ENCODE data around the gene RIPOR2.
"Not testable (repeated sequence)": the region's sequence is repeated elsewhere in the genome, so short reads cannot be mapped to it uniquely, and the experiment has no call there.

RIPOR2 gene

DNA sequence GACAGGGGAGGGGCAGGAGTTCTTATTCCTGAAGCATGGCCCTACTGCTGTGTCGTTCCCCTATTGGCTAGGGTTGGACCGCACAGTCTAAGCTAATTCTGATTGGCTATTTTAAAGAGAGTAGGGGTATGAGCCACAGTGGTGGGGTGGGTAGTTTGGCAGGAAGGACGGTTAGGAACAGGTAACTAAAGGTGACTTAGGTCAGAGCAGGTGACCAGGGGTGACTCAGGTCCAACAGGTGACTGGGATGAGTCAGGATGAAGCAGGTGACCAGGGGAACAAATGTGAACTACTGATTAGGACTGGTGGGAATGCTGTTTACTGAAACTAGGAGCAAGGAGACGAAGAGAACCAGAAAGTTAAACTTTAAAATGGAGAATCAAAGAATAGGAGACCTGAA is 58.0 kb downstream of the RIPOR2 start:
- DNase-seq (ENCODE audit: low read depth, low spot score), result not testable (repeated sequence)

DNA sequence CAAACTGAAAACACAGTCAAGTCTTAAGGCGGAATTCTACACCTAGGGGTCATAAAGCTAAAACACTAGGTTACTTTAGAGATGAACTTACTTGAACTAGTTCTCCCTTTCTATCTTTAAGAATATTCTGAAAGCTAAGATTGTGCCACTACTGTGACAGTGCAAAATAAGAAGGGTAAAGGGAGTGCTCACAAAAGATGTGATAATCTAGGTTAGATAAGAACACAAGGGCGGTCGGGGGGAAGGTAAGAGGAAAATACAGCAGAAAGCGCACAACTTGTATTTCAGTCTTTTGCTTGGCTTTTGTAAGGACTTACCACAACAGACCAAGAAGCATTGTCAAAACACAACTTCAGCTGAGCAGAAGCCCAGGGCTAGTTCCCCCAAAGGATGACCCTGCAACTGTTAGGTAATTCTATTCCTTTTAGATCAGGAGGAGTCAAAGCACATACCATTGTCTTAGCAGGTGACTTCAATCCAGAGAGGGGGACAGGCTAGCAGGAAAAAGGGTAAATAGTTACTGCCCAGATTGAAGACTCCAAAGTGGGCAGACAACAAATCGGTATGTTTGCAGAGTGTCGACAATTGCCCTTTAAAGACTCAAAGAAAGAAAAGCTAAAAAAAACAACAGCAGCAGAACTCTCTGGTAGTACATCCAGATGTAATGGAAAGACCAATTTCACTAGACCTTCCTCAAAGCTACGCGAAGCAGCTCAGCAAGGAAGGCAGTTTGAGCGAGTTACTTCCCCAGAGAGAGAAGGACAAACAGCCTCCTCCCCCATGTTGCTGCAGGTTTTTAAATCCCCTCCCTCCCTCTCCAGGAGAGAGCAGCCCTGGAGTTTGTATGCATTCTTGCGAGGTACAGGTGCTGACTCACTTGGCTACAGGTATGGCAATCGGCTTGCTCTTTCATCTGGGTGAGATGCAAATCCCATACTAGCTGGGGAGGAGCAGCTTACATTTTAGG is 59.0 kb downstream of the RIPOR2 start:
- DNase-seq (ENCODE audit: low read depth, low spot score), result no peak

- no peak for DNase-seq (ENCODE audit: low read depth, low spot score)
These were observed 60.2 kb downstream of the RIPOR2 start for GRCh38 chr6:24875534-24875901.

GRCh38 chr6:24874776-24875533 is 60.8 kb downstream of the RIPOR2 start:
- no peak for DNase-seq (ENCODE audit: low read depth, low spot score)

- DNase-seq (ENCODE audit: low read depth, low spot score), result no peak
These were observed 61.6 kb downstream of the RIPOR2 start for GRCh38 chr6:24874128-24874527.

DNA sequence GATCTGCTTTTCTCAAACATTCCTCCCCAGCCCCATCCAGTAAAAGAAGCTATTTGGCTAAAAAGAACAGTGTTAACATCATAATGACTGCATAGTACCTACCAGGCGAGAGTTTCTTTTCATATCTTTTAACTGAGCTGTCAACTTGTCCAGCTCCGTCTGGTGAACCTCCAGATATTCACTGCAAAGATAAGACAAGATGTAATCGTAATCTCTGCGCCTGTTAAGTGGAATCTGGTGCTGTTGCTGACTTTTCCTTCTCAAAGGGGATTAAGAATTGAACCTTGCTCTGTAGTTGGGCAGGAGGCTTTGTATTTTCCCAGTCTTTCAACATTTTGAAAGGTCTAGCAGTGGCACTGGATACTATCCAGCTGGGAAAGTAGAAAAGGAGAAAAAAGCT is 63.0 kb downstream of the RIPOR2 start:
- DNase-seq (ENCODE audit: low read depth, low spot score), result no peak

- no peak for DNase-seq (ENCODE audit: low read depth, low spot score)
These were observed 67.0 kb downstream of the RIPOR2 start for GRCh38 chr6:24868765-24869164.

DNA sequence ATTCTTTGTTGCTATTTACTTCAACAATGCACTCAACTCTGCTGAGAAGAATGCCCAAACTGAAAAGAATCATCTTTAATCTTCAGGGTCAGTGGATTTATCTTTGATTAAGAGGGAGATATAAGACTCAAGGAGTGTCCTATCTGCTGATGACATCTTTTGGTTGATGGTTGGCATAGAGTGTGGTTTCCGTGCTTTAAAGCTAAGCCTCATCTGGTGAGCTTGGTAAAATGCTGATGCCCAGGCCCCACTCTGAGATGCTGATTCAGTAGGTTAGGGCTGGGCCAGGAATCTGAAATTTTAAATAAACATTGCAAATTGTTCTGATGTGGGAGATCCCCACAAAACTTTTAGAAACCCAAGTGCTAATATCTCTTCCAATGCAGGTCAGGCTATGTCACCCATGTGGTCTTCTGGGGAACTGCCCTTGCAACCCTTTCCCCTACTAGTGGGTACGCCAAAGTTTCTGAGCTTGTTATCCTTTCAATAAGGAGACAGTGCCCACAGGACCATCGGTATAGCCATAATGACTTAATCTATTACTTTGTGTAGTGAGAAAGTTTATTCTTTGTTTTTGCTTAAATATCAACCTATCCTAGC is 68.6 kb downstream of the RIPOR2 start:
- no peak for DNase-seq (ENCODE audit: low read depth, low spot score)

DNA sequence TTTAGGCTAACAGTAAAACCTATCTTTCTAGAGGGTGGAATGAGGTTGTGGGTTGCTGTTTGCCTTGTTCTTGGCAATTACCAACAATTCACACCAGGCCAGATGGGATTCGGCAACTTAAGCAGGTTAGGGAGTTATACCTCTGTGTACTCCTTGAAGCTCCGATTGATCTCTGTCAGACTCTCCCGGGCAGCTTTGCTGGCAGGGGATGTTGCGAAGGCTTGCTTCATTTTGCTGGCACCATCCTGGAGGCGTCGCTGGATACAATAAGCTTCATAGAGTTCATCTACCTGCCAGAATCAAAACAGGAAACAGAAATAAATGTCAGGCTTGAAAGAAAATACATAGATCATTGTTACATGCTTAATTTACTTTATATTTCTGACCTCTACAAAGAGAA is 70.6 kb downstream of the RIPOR2 start:
- no peak for DNase-seq (ENCODE audit: low read depth, low spot score)

DNA sequence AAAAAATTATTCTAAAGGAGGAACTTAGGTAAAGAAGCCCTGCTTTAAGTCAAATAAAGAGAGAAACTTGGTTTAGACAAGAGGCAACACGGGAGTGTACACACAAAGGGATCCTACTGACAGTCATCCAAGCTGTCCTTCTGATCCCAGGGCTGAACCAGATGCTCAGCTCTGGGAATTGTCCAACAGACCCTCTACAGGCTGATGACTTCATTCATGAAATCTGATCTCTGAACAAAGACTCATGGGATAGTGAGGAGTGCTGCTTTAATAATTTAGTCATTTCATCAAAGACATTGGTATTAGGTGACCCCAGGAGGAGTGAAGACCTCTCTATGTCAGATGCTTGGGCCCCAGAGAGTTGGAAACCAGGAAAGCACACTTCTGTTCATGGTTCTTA is 71.4 kb downstream of the RIPOR2 start:
- DNase-seq (ENCODE audit: low read depth, low spot score), result peak; percentile 17

DNA sequence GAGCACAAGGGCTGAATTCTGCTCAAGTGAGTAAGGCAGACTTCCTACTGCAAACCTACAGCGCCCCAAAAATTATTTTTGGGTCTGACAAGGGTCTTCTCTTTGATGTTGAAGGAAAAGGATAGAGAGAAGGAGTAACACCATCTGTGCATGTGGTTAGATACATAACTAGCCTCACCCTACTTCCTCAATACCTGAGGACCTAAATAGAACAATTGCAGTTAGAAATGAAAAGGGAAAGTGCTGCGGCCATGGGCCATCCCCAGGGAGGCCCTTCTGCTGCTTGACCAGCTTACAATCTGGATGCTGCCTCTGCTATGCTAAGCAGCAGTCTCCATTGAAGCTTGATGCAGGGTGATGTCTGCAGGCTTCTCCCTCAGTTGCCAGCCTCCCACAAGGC is 73.8 kb downstream of the RIPOR2 start:
- DNase-seq (ENCODE audit: low read depth, low spot score), result no peak

- peak; percentile 28 for DNase-seq (ENCODE audit: low read depth, low spot score)
These were observed 76.1 kb downstream of the RIPOR2 start for GRCh38 chr6:24859608-24860200.

GRCh38 chr6:24859132-24859531 is 76.6 kb downstream of the RIPOR2 start:
- no peak for DNase-seq (ENCODE audit: low read depth, low spot score)

- DNase-seq (ENCODE audit: low read depth, low spot score), result no peak
These were observed 77.5 kb downstream of the RIPOR2 start for GRCh38 chr6:24858177-24858653.

- no peak for DNase-seq (ENCODE audit: low read depth, low spot score)
These were observed 78.7 kb downstream of the RIPOR2 start for GRCh38 chr6:24856901-24857670.

DNA sequence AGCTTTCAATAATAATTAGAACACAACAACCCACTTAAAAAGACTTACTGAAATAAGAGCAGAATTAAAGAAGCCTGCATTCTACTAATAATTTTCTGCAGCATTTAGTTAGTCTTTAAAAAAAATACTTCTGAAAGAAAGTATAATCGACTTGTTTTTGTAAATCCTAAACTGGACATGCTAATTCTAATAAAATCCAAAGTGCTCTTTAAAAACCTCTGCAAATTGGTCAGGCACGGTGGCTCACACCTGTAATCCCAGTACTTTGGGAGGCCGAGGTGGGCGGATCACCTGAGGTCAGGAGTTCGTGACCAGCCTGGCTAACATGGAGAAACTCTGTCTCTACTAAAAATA is 79.5 kb downstream of the RIPOR2 start:
- DNase-seq (ENCODE audit: low read depth, low spot score), result no peak

DNA sequence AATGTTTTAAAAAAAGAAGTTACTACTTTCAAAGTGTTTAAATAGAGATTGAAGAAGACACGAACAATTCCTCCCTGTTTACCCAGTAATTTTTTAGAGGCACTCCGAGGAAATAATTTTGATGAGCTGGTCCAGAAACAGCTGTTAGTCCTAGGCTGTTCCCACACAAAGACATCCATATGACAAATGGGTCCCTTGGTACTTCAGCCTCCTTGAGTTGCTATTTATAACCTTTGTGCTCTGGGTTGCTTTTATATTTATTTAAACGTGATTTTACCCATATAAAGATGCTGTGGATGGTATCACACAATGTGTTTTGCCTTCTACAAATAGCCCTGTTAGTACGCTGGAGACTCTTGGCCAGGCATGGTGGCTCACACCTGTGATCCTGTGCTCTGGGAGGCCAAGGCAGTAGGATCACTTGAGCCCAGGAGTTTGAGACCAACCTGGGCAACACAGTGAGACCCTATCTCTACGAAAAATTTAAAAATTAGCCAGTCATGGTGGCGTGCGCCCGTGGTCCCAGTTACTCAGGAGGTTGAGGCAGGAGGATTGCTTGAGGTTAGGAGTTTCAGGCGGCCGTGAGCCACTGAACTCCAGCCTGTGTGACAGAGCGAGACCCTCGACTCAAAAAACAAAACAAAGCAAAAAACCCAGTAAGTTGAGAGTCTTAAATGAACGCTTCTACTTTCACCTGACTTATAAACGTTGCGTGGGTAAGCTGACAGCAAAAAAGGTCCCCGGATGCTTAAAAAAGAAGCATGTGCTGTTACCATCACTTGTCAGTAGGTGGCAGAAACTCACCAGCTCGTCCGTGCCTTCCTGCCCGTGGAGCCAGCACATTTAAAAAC is 80.1 kb downstream of the RIPOR2 start:
- DNase-seq (ENCODE audit: low read depth, low spot score), result peak; percentile 86

DNA sequence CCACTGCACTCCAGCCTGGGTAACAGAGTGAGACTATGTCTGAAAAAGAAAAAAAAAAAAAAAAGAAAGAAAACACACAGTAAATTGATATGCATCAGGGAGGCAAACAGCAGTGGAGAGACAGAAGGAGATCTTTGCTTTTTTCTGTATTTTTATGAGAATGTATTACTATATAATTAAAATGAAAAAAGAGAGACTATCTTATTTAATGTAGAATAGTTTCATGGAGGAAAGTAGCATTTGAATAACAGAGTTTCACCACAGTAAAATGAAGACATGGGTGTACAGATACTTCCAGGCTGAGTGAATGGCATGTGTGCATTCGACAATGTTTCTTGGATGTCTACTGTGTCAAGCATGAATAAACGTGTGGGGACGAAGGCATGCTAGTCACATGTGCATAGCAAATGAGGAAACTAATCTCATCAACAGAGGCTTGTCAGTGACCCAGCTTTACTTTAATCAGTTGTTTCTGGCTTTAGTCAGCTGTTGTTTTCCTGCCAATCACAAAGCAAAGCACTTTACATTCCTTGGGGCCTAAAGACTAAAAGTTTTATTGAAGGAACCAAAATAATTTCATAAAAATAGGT is 81.6 kb downstream of the RIPOR2 start:
- DNase-seq (ENCODE audit: low read depth, low spot score), result no peak

GRCh38 chr6:24851086-24851485 is 84.7 kb downstream of the RIPOR2 start:
- DNase-seq (ENCODE audit: low read depth, low spot score), result no peak

GRCh38 chr6:24849713-24850112 is 86.0 kb downstream of the RIPOR2 start:
- DNase-seq (ENCODE audit: low read depth, low spot score), result no peak
